Amniotic epithelial cell (primary cell): ENCODE results near the gene CATSPERZ.

ENCODE experiments used
- DNase-seq: peaks from one replicate; pipeline ENCODE4 v3.0.0-alpha.2; 2010; ENCODE audit warnings: low read depth

CATSPERZ gene

GRCh38 chr11:64342869-64343745, 42.9 kb downstream of the CATSPERZ start:
- no peak for DNase-seq

DNA sequence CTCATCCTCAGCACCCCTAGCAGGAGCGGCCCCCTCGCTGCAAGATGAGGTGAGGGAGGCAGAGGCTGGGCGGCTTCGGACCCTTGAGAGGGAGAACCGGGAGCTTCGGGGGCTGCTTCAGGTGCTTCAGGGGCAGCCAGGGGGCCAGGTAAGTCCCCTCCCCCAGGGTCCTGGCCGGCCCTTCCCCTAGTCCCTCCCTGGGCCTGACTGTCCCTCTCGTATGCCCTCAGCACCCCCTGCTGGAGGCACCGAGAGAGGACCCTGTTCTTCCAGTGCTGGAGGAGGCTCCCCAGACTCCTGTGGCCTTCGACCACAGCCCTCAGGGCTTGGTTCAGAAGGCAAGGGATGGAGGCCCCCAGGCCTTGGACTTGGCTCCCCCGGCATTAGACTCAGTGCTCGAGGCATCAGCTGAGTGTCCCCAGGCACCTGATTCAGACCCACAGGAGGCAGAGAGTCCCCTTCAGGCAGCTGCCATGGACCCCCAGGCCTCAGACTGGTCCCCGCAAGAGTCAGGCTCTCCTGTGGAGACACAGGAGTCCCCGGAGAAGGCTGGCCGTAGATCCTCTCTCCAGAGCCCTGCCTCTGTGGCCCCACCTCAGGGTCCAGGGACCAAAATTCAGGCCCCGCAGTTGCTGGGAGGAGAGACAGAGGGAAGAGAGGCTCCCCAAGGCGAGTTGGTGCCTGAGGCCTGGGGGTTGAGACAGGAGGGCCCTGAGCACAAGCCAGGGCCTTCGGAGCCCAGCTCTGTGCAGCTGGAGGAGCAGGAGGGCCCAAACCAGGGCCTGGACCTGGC, 43.8 kb downstream of the CATSPERZ start:
- no peak for DNase-seq

DNA sequence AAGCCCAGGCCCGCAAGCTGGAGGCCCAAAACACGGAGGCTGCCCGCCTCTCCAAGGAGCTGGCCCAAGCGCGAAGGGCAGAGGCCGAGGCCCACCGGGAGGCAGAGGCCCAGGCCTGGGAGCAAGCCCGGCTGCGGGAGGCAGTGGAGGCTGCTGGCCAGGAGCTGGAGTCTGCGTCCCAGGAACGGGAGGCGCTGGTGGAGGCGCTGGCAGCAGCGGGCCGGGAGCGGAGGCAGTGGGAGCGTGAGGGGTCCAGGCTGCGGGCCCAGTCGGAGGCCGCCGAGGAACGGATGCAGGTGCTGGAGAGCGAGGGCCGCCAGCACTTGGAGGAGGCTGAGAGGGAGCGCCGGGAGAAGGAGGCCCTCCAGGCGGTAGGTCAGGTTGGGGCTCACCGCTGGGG, 44.6 kb downstream of the CATSPERZ start:
- no peak for DNase-seq

GRCh38 chr11:64347193-64347867, 47.2 kb downstream of the CATSPERZ start:
- DNase-seq, result peak; percentile 32

DNA sequence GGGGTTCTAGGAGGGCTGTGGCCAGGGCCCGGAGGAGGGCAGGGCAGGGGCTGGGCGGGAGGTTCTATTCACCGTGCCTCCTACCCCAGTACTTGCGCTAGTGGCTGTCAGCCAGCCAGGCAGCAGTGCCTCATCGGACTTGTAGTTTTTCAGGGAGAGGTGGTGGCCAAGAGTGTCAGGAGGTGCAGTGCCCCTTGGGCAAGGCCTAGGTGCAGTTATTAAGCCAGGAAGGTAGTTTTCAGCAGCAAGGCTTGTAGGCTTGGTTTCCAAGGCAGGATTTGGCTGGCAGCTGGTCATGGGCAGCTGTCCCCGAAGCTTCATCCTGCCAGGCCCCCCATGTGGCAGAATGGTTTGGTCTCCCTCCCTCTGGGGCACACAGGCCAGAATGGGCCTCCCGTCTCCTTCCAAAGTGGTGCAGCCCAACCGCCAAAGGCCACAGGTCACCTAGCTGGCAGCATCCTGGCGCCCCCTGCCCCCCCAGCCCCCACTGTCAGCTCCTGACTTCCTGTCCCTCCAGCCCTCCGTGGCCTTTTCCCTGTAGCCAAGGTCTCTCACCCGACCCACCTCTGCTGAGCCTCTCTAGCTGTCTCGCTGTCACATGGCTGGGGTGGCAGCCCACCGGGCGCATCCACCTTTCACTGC, 48.3 kb downstream of the CATSPERZ start:
- DNase-seq, result no peak

DNA sequence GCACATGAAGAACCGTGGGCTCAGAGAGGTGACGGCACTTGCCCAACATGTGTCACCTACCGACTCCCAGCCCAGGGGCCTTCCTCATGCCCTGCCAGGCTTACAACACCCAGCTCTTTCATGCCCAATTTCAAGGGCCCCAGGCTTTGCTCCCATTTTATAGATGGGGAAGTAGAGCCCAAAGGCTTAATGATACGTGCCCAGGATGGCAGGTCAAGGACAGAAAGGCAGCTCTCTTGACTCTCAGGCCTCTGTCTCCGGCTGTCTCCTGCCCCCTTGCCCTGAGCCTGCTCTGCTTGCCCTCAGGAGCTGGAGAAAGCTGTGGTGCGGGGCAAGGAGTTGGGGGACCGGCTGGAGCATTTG, 48.8 kb downstream of the CATSPERZ start:
- DNase-seq, result no peak

GRCh38 chr11:64349404-64349803, 49.2 kb downstream of the CATSPERZ start:
- DNase-seq, result no peak

DNA sequence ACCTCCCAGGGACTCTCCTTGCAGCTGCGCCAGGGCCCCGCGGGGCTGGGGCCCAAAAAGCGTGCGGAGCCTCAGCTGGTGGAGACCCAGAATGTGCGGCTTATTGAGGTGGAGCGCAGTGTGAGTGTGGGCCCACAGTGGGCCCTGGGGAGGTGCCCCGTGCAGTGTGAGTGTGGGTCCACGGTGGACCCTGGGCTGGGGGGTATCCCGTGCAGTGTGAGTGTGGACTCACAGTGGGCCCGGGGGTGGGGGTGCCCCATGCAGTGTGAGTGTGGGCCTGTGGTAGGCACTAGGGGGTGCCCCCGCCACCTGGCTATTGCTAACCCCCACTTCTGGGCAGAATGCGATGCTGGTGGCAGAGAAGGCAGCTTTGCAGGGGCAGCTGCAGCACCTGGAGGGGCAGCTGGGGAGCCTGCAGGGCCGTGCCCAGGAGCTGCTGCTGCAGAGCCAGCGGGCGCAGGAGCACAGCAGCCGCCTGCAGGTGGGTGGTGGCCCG, 51.0 kb downstream of the CATSPERZ start:
- DNase-seq, result no peak

GRCh38 chr11:64352099-64352994, 52.2 kb downstream of the CATSPERZ start:
- DNase-seq, result no peak

- DNase-seq, result no peak
Measured at GRCh38 chr11:64352995-64353714, 53.0 kb downstream of the CATSPERZ start.

DNA sequence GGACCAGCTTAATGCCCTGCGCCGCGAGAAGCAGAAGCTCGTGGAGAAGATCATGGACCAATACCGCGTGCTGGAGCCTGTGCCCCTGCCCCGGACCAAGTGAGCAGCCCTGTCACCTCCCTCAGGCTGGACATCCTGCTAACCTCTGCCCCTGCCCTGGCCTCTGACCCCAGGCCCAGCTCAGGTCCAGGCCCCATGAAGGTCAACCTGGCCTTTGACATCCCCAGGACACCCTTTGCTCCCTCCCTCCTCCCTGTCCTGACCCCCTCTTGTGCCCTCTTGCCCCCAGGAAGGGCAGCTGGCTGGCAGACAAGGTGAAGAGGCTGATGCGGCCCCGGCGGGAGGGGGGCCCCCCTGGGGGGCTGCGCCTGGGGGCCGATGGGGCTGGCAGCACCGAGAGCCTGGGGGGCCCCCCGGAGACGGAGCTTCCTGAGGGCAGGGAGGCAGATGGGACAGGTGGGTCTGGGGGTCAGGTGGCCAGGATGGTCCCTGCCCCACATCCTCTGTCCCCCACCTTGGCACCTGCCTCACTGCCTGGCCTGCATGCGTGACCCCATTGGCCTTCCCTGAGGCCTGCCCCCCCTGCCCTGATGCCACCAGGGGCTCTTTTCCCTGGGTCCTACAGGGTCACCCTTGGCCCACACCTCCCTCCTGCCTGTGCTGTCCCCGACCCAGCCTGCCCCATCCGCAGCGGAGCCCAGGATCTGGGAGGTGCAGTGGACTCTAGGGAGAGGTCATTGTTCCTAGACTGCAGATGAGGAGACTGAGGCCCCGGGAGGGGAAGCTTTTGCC, 53.8 kb downstream of the CATSPERZ start:
- DNase-seq, result no peak
